Adipose tissue (tissue), 3 donors: ENCODE measurements around the gene PPBP. TPM values are rescaled to one million over a fixed set of nuclear protein-coding genes. Genes with fewer than 3 reads are reported as not detected.

Experiments
- H3K27ac ChIP-seq: one replicate; pipeline ENCODE4 v1.5.1; 2013; ENCODE audit warnings: low read depth, low read length
- WGBS, 3 donors: extraction: QIAGEN DNeasy Blood & Tissue Kit; methylation state at CpG; one replicate each; pipeline ENCODE4 v1.1.7; 2013; 5-methylcytosine and 5-hydroxymethylcytosine counted together
- polyA plus RNA-seq, 3 donors: library from polyadenylated mRNA; stranded (reverse); fragments of 200-250 nt; gene quantifications; one replicate each; pipeline ENCODE4 v1.2.3, GENCODE V29; 2013
- donor health status: healthy with polysubstance abuse.
- donor health status: Bipolar disorder and iron deficiency.
- donor health status: healthy.

PPBP gene, protein sequence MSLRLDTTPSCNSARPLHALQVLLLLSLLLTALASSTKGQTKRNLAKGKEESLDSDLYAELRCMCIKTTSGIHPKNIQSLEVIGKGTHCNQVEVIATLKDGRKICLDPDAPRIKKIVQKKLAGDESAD
- 1 to 10 TPM in 1 of 3 donors, under 1 TPM in 1, not detected in 1; 0.62 to 4.4 TPM for polyA plus RNA-seq

DNA sequence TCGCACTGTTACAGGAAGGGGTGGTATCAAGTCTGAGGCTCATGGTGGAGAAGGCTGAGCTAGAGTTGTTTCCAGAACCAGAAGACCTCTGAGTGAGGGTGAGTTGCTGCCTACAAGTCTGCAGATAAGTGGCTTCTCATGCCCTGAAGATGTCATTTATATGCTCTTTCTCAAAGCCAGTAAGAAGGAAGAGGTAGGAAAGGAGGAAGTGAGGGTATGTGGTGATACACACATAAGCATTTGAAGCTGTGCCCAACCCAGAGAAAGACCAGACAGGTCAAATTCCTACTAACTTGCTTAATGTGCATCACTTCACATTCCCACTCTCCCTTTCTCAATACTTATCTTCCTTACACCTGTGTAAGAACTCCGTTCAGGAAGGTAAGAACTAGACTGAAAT is at the start of gene PPBP:
PPBP (minus strand) TSS at position 130 of the 400 bp plus-strand sequence; CDS start at position 43, 87 bp downstream.
- no peak within 1 kb of the TSS for H3K27ac ChIP-seq
- WGBS, 3 donors: 78 to 83% (median 78%) methylated on average over 2 of the region's 2 CpGs

DNA sequence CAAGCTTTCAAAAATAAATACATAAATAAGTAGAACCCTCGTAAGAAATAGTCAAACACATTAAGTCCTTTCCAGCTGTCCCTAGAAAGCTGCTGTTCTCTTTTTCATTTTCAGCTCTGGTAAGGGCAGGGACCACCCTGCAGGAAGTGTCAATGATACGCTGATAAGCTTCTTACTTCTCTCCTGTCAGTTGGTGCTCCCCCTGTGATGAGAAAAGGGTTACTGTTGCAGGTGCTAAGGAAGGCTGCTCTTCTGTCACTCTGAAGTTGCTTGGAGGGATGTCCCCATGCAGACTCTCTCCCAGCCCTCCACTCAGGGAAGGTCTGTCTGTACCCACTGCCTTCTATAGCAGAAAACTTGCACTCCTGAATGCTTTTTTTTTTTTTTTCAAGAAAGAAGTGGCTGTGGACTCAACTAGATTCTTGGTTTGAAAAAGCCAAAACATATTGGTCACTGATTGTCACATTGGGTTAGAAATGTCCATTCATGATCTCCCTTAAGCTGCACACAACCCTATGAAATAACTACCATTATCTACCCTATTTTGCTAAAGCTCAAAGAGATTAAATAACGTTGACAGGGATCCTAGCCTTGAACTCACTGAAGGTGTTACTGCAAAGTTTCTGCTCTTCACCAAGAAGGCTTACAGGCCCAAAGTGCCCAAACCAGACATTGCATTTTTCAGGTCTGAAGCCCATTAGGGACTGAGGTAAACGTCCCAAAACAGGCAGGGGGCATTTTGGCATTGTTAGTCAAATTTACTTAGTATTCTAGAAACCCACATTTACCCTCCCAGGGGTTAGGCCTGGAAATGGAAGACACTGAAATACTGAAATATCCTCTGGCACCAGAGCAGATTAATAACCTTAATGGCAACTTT is 49.3 kb upstream of the PPBP start:
- WGBS, 3 donors: 44 to 69% (median 45%) methylated on average over 4 of the region's 4 CpGs
- H3K27ac ChIP-seq: no peak overlapping the region

DNA sequence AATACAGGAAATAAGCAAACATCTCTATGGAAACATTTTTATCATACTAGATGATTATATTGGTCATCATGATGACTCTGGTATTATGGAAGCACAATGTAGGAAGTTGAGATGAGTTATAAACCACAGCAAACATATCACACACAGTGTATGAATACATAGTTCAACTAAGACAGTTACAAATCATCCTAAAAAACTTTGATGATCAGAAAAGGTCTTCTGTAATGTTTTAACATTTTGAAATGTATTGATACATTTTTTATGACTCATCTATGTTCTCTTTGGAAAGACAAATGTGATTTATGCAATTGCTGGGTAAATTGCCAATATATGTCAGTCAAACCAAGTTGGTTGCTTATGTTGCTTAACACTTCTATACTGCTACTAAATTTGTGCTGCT is 45.7 kb upstream of the PPBP start:
- no peak overlapping the region for H3K27ac ChIP-seq

DNA sequence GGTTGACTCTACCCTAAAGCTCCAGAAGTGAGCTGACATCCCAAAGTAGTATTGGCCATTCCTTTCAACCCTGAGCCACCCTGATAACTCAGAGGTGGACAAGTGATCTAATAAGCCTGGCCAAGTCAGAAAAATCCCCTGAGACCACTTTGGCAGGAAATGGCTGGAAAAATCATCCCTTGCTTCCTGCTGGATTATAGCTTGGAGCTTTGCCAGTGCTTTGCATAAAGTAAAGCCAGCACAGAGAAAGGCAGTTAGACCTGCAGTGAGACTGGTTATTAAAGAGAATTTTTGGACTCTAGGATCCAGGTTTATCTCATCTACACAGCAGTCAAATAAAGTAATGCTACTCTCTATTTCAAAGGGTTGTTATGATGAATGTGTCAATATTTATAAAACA is 44.1 kb upstream of the PPBP start:
- H3K27ac ChIP-seq: no peak overlapping the region

DNA sequence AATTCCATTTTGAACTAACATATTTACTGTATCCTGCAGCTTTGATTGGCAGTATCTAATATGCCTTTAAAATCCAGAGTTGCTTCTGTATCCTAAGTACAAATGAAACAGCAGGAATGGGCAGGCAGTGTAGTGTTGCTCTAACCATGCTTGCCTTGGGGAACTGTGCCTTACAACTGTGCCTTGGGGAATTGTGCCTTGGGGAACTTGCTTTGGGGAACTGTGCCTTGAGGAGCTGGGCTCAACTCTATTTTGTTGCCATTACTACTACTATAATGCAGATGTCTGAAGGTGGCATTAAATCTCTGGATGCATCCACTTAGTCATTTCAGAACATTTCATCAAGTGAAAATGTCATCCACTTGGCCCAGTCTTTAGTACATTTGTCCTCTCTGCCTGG is 43.6 kb upstream of the PPBP start:
- no peak overlapping the region for H3K27ac ChIP-seq

DNA sequence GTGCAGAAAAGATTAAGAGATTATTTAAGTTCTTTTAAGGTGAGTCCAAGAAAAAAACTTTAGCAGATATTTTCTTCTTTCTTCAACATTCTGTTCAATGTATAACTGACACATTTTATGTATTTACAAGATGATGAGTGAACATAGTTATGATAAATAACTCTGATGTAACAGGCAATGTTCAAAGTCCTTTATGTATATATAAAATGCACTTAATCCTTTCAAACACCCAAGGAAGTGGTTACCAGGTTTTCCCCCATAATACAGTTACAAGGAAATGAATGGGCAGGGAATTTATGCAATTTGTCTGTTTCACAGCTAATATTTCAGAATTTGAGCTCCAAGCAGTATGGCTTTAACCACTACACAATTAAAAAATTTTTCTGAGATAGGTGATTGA is 42.3 kb upstream of the PPBP start:
- no peak overlapping the region for H3K27ac ChIP-seq

DNA sequence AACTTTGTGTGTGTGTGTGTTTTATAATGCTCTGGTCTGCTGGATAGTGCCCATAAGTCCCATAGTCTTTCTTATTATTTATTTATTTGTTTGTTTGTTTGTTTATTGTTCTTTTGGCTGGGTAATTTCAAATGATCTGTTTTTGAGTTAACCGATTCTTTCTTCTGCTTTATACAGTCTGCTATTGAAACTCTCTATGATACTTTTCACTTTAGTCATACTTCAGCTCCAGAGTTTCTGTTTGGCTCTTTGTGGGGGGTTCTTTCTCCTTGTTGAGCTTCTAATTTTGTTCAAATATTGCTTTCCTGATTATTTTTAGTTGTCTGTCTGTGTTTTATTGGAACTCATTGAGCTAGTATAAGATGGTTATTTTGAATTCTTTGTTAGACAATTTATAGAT is 40.5 kb upstream of the PPBP start:
- 0 to 51% (median 42%) methylated on average over 1 of the region's 1 CpG for WGBS, 3 donors

DNA sequence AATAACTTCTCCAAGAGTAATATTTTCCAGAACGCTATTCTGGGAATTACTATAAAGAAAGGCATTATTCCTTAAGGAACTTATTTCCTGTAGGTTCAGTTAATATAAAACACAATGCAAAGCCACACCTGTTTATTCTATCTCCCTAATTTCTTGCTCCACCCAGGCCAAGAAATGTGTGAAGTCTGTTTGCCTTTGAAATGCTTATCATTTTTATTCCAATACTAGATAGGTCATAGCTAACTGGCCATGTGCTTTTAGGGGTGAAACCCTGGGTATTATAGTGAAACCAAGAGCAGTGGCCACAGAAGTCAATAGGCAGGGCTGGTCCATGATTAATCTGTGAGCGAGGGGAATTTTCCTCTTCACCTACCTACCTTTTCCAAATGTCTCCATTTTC is 35.7 kb upstream of the PPBP start:
- H3K27ac ChIP-seq: no peak overlapping the region

More for the DNA sequence above, 40.5 kb upstream of the PPBP start:
- no peak overlapping the region for H3K27ac ChIP-seq

DNA sequence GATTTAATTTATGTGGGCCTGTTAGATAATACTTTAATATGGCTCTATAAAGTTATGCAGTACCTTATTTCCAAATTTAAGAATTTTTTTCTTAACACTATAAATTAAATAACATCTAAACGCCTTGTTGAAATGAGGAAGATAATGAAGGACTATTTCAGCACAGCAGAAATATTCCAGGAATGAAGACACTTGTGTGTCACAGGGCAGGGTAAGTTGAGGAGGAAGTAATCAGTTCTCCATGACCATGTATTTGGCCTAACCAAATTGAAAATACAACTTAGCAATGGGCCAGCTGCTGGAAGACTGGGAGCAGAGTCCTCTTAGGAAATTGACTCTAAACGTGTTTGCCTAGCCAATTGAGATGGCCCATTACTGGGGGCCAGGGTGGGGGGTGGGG is 33.6 kb upstream of the PPBP start:
- 40 to 61% (median 44%) methylated on average over 2 of the region's 2 CpGs for WGBS, 3 donors
- no peak overlapping the region for H3K27ac ChIP-seq

More for the DNA sequence above, 35.7 kb upstream of the PPBP start:
- 69 to 92% (median 89%) methylated on average over 2 of the region's 2 CpGs for WGBS, 3 donors

DNA sequence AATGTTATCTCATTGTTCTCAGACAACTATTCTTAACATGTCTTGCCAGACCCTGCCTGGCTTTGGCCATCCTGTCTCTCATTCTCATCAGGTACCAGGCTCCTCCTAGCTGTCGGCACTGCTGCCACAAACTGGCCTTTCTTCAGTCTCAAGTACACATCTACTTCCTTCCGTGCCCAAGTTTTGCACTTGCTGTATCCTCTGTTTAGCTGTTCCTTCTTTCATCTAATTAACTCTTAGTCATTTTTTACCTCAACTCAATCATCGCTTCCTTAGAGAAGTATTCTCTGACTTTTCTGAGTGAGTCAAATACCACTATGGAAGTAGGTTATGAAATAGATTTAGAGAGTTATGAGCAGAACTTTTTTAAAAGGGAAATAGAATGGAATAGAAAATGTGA is 30.8 kb upstream of the PPBP start:
- H3K27ac ChIP-seq: no peak overlapping the region

DNA sequence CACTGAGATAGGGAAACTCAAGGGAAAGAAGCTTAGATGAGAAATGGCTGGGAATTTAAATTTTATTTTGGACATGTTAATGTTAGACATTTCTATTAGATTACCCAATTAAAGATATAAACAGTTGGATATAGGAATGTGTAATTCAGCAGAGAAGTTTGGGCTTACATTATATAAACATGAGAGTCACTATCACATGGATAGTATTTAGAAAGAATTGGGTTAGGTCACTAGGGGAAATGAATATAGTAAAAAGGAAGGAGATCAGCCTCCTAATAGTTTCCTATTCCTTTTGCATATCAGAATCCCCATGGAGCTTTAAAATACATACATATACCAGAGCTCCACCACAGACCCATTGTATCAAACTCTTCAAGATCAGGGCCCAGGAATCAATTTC is 30.1 kb upstream of the PPBP start:
- no peak overlapping the region for H3K27ac ChIP-seq

More for the DNA sequence above, 30.8 kb upstream of the PPBP start:
- 37 to 70% (median 41%) methylated on average over 3 of the region's 3 CpGs for WGBS, 3 donors

DNA sequence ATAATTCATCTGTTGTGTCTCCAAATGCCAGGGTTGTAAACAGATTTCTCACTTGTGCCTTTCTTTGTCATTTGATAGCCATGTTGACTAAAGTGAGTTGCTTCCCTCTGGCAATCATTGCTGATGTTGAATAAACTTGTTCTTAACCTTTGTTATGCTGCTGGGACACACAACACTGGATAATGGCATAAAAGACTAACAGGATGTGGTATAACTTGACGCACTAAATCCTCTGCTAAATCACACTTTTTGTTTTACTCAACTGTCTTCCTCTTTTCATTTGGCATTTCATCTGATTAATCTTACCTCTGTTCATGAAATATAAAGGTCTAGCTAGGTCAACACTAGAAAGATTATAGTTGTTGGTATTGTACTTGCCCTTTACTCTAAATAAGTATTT is 28.1 kb upstream of the PPBP start:
- WGBS, 3 donors: 36 to 79% (median 46%) methylated on average over 1 of the region's 1 CpG
- H3K27ac ChIP-seq: no peak overlapping the region

DNA sequence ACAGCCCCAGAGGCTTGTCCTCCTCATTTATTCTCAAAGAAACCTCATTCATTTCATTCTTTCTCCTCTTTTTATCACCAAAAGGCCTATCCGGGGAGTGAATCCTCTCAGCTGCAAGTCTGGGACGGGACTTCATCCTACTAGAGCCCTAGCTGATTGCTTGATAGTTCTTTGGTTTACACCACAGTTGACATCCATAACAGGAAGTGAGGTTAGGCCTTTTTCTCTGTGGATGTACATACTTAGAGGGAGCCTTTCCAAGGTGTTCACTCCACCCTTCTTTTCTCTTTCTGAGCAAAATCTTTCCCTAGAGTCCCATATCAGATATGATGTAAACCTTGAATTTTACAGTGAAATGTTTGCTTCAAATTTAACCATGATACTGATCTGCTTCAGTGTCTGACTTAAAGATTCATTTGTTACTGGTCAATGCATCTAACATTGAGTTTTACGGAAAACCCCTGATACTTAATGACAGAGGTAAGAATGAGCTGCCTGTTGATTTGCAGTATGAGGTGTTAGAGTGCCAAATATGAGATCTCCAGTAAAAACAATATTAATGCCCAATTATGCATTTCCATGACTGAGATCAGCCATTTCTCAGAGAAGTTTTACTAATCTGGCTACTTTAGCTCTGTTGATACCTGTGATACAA is 27.3 kb upstream of the PPBP start:
- WGBS, 3 donors: 92% methylated on average over 3 of the region's 3 CpGs

DNA sequence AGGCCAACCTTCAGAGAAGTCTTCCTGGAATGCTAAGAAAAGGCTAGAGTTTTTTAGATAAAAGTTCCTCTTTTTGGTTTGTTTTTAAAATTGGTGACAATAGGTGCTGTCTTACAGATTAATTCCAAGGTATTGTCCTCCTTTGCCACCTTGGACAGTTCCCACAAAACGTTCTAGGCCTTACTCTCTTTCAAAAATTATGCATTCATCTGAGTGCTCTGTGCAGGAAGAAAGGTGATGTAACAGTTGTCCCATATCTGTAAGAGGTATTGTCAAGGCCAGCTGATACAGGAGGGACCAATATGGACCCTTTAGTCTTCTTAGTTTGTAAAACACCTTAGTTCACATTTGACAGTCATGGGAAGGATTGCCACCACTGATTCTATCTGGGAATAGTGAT is 26.3 kb upstream of the PPBP start:
- WGBS, 3 donors: 9 to 21% (median 21%) methylated on average over 1 of the region's 1 CpG

More for the DNA sequence above, 27.3 kb upstream of the PPBP start:
- H3K27ac ChIP-seq: no peak overlapping the region

DNA sequence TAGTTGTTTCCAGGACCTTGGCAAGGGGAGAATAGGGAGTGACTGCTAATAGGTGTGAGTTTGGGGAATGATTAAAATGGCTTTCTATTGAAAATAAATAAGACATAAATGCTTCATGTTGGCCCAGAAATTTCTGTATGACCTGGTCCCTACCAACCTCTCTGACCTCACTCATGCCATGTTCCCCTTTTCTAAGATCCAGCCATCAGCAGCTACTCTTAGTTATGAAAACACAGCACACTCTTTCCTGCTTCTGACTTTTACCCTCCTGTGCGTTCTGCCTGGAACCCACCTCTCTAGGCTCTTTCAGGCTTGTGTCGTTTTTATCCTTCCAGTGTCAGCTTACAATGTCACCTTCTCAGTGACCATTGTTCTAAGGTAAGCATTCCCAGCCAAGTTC is 25.3 kb upstream of the PPBP start:
- WGBS, 3 donors: 43 to 68% (median 66%) methylated on average over 2 of the region's 2 CpGs
- no peak overlapping the region for H3K27ac ChIP-seq

More for the DNA sequence above, 26.3 kb upstream of the PPBP start:
- no peak overlapping the region for H3K27ac ChIP-seq

DNA sequence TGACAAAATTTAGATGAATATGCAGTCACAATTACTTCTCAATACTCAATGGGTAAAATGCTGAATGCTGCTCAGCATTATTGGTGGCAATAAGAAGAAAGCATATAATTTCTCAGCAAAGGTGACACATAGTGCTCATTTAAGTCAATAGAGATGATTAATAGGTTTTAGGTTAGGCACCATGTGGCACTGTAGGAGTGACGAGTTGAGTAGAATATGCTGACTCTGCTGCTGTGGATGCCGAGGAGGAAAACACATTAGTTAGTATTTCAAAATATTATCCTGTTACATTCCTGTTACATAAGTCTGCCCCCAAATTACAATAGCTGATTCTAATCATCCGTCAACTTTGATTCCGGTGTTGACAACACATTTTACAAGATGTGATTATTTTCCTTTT is 24.1 kb upstream of the PPBP start:
- no peak overlapping the region for H3K27ac ChIP-seq
- 52 to 69% (median 66%) methylated on average over 4 of the region's 4 CpGs for WGBS, 3 donors

DNA sequence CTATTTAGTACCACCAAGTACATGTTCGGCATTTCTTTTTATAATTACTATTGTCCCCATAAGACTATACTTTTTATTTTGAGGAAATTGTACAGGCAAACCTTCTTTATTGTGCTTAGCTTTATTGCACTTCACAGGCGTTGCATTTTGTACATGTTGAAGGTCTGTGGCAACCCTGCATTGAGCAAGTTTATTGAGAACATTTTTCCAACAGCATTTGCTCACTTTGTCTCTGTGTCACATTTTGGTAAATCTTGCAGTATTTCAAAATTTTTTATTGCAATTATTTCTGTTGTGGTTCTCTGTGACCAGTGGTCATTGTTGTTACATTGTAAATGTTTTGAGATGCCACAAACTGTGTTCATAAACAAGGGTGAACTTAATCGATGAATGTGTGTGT is 21.3 kb upstream of the PPBP start:
- no peak overlapping the region for H3K27ac ChIP-seq
- 80 to 96% (median 88%) methylated on average over 3 of the region's 3 CpGs for WGBS, 3 donors

DNA sequence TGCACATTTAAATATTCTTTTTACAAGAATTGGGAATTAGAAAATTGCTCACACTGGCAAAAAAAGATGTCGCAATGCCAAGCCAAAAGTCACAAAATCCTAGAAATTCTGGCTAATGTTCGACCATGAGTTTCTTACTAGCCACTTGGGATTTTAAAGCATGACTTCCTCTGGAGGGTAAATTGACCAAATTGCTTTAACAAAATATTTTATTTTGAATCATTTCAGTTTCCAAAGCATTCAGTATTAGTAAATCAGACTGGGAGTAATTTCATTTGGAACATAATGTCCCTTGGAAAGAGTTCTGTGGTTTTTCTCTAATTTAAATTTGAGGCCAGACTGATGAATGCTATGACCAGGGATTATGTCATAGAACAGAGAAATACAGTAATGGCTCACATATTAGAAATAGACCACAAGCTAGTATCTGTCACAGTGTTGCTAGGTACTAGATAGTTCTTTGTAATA is 18.1 kb upstream of the PPBP start:
- WGBS, 3 donors: 48 to 83% (median 60%) methylated on average over 2 of the region's 2 CpGs
- H3K27ac ChIP-seq: no peak overlapping the region

DNA sequence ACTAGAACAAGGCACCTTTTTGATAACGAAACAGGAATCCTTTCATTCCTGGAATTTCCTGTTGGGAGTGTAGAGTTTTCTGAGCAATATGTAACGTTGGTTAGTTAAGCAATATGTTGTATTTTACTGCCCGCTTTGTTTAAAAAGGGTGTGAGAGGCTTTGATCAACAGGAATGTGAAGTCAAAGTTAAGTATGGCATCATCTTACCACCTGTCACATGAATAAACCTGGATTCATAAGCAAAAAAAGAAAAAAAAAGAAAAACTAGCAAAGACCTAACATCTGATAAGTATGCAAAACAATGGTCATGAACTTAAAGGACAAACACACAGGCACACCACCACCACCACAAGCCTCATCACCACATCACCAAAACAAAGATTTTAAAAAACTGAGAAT is 17.5 kb upstream of the PPBP start:
- H3K27ac ChIP-seq: no peak overlapping the region
- 22 to 36% (median 31%) methylated on average over 3 of the region's 3 CpGs for WGBS, 3 donors

DNA sequence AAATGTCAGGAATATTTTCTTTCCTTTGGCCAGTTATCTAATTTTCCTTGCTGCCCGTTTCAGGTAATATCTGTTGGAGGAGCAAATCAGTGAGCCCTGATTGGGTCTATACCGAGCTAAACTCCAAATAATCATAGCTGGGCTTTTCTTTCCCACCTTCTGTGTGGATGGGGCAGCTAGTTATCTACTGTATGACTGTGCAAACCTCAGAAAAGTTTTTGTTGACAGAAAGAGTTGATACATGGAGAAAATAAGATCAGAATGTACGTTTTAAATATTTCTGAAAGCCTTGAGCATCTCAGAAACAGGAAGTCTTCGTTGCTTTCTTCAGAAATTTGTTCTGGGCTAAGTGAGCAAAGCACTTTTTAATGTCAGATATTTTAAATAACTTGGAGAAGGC is 16.7 kb upstream of the PPBP start:
- 54 to 59% (median 59%) methylated on average over 4 of the region's 4 CpGs for WGBS, 3 donors
- H3K27ac ChIP-seq: no peak overlapping the region
